CD4-positive, alpha-beta memory T cell (primary cell): Measurements from ENCODE around the gene RAPGEF3. TPM values are rescaled to one million over a fixed set of nuclear protein-coding genes. Genes with fewer than 3 reads are reported as not detected.

Experiments used
- CTCF ChIA-PET: fragments of 350-600 bp; sonication (Branson Sonifier 250); formaldehyde crosslinking; loops from one replicate; lab custom pipeline; 2021; ENCODE audit warnings: inconsistent platforms; ENCODE audit not compliant: partially characterized antibody; lab: Charles Lee
- POLR2A ChIA-PET: fragments of 350-600 bp; sonication (Branson Sonifier 250); formaldehyde crosslinking; loops from one replicate; lab custom pipeline; 2021; ENCODE audit not compliant: partially characterized antibody; lab: Charles Lee
- DNase-seq, 5 donors: peaks; one replicate each; pipeline versions ENCODE4 v3.0.0 to v3.0.0-alpha.2; 2020 to 2022; ENCODE audit warnings: mixed read lengths in 1 of 5
- H3K27ac ChIP-seq: one replicate; pipeline ENCODE4 v1.7.0; 2013; ENCODE audit warnings: low read depth, low read length
- H3K27me3 ChIP-seq: 2 replicates; pipeline ENCODE4 v1.7.0; 2013; ENCODE audit warnings: mild to moderate bottlenecking, low read length, moderate library complexity; ENCODE audit not compliant: insufficient read depth
- H3K36me3 ChIP-seq: 2 replicates; pipeline ENCODE4 v1.7.0; 2013; ENCODE audit warnings: mild to moderate bottlenecking, low read length, moderate library complexity; ENCODE audit not compliant: insufficient read depth
- H3K4me1 ChIP-seq: 2 replicates; pipeline ENCODE4 v1.7.0; 2013; ENCODE audit warnings: mild to moderate bottlenecking, low read length, moderate library complexity; ENCODE audit not compliant: insufficient read depth
- H3K4me3 ChIP-seq, 2 donors: one replicate each; pipeline ENCODE4 v1.7.0; 2013; ENCODE audit warnings: low read length in 2 of 2, mild to moderate bottlenecking in 1 of 2
- H3K9me3 ChIP-seq, 2 donors: one replicate each; pipeline ENCODE4 v1.7.0; 2013; ENCODE audit warnings: low read length in 2 of 2, control low read depth in 1 of 2; ENCODE audit not compliant: control insufficient read depth in 1 of 2
- H3K27ac Mint-ChIP-seq, 7 donors: one replicate each; pipeline ENCODE4 v1.8.0; 2020 to 2021; ENCODE audit warnings: mixed read lengths in 7 of 7, mild to moderate bottlenecking in 6 of 7, inconsistent platforms in 3 of 7, moderate library complexity in 3 of 7
- H3K27me3 Mint-ChIP-seq, 2 donors: one replicate each; pipeline ENCODE4 v1.8.0; 2020 to 2021; ENCODE audit warnings: mixed read lengths in 2 of 2
- H3K36me3 Mint-ChIP-seq, 2 donors: one replicate each; pipeline ENCODE4 v1.8.0; 2020 to 2021; ENCODE audit warnings: mixed read lengths in 2 of 2, inconsistent platforms in 1 of 2, mild to moderate bottlenecking in 1 of 2
- H3K4me1 Mint-ChIP-seq, 4 donors: one replicate each; pipeline ENCODE4 v1.8.0; 2020 to 2021; ENCODE audit warnings: mixed read lengths in 4 of 4, mild to moderate bottlenecking in 1 of 4
- H3K4me3 Mint-ChIP-seq, 8 donors: one replicate each; pipeline ENCODE4 v1.8.0; 2020 to 2021; ENCODE audit warnings: mixed read lengths in 8 of 8, mild to moderate bottlenecking in 7 of 8, moderate library complexity in 6 of 8, inconsistent platforms in 3 of 8
- H3K9me3 Mint-ChIP-seq, 8 donors: one replicate each; pipeline ENCODE4 v1.8.0; 2020 to 2021; ENCODE audit warnings: mixed read lengths in 8 of 8, mild to moderate bottlenecking in 5 of 8, inconsistent platforms in 3 of 8, moderate library complexity in 1 of 8
- intact Hi-C: fragments of 100-400 bp; cut with micrococcal nuclease; formaldehyde crosslinking; loops from one replicate; pipeline ENCODE4 v1.15.1; 2023
- polyA plus RNA-seq, 2 donors: library from polyadenylated mRNA; unstranded; fragments of 300-500 nt; fragmentation: Illumina TruSeq; gene quantifications; one replicate each; pipeline ENCODE4 v1.2.3, GENCODE V29; 2021
- total RNA-seq, 2 experiments: library from RNA; stranded (reverse); gene quantifications; one replicate each; pipeline ENCODE4 v1.2.3, GENCODE V29; 2021

Gene RAPGEF3
- total and polyA plus RNA-seq, 4 experiments from 2014 or later = 0.14 to 0.39 (median 0.15) TPM; not detected in 1

GRCh38 chr12:47762850-47763465 lies 4.3 kb upstream of the RAPGEF3 start:
- Mint-ChIP-seq H3K4me1 (peaks cover 6 to 13% (median 7%) of the 10 kb centered on the region in 4 donors), H3K9me3 (peaks cover 0 to 2% (median 0%) of the 10 kb centered on the region in 8 donors), H3K27me3 (no peaks in the 10 kb centered on the region), H3K27ac (peak overlapping the region in 2 of 7 donors; percentile 14 to 44), H3K4me3 (no peak overlapping the region), H3K36me3 (no peaks in the 10 kb centered on the region)
- Histone ChIP-seq H3K36me3 (no peaks in the 10 kb centered on the region), H3K4me3 (no peak overlapping the region), H3K9me3 (no peaks in the 10 kb centered on the region), H3K27me3 (no peaks in the 10 kb centered on the region), H3K27ac (no peak overlapping the region), H3K4me1 (peaks cover 17% of the 10 kb centered on the region)
- CTCF ChIA-PET = interaction anchor here (0.8 to 11.9 kb wide), 5 partner anchors 6 to 76 kb away, joined by 3 to 270 read pairs (median 5); partner anchors contain the start of gene SLC48A1
- no peak for DNase-seq
- POLR2A ChIA-PET = interaction anchor here (1.1 to 2.6 kb wide), 2 partner anchors 10 to 14 kb away, joined by 3 to 6 read pairs; partner anchors contain the start of gene SLC48A1
- intact Hi-C loops = no loop called here

GRCh38 chr12:47758584-47758833 lies 171 bp downstream of the RAPGEF3 start:
- POLR2A ChIA-PET = interaction anchor here (0.9 to 1.7 kb wide), 7 partner anchors 14 to 79 kb away, joined by 3 to 8 read pairs (median 5); partner anchors contain the start of genes RPAP3 and SLC48A1
- intact Hi-C loops = loop anchor here (2.0 kb wide), 2 partner anchors 14 kb away; partner anchors contain the start of gene SLC48A1
- no peak for DNase-seq
- Mint-ChIP-seq H3K4me1 (peaks cover 18 to 28% (median 23%) of the 10 kb centered on the region in 4 donors), H3K27ac (peak overlapping the region in 1 of 7 donors; percentile 38), H3K9me3 (no peaks in the 10 kb centered on the region), H3K4me3 (peak overlapping the region in 7 of 8 donors; percentile 48 to 81 (median 69)), H3K27me3 (no peaks in the 10 kb centered on the region), H3K36me3 (no peaks in the 10 kb centered on the region)
- no peak overlapping the region for H3K27ac ChIP-seq
- H3K4me1 ChIP-seq = peaks cover 40% of the 10 kb centered on the region
- CTCF ChIA-PET = interaction anchor here (1.1 to 11.9 kb wide), 13 partner anchors 11 to 82 kb away, joined by 3 to 270 read pairs (median 6); partner anchors contain the start of gene SLC48A1
- no peaks in the 10 kb centered on the region for H3K36me3 ChIP-seq
- no peaks in the 10 kb centered on the region for H3K9me3 ChIP-seq
- H3K27me3 ChIP-seq = no peaks in the 10 kb centered on the region
- peak overlapping the region in 1 of 2 donors; percentile 42 for H3K4me3 ChIP-seq

DNA sequence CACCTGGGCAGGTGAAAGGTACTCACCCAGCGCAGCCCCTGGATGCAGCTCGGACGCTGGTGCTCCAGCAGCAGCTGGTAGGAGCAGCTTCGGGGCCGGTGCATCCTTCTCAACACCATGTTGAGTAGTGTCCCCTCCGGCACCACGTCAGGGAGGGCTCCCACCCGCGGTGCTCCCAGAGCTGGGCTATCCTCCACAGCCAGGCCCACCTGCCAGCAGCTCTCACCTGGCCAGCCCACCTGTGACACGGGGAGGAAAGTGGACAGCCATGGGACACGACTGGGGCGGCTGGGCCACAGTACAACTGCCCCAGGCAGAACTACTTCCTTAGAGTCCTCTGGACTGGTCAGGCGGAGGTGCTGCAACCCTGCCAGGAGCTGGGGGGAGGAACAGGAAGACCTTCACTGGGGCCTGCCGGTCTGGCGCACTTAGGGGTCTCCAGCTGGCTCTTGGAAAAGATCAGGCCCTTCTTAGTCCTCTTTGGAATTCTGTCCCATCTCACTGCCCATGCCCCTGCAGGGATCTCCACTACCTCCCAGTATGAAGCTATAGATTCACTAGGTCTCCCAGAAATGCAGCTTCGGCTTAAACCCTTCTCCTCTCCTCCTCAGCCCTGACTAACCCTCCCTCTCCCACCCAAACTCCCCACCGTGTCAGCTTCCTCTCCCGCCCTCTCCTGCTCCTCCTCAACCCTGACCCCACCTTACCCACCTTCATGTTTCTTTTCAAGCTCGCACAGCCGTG lies 668 bp downstream of the RAPGEF3 start:
- no peak overlapping the region for H3K27ac ChIP-seq
- H3K9me3 ChIP-seq = no peaks in the 10 kb centered on the region
- intact Hi-C loops = loop anchor here (2.0 kb wide), 2 partner anchors 13 to 15 kb away; partner anchors contain the start of gene SLC48A1
- no peaks in the 10 kb centered on the region for H3K27me3 Mint-ChIP-seq
- no peaks in the 10 kb centered on the region for H3K27me3 ChIP-seq
- H3K9me3 Mint-ChIP-seq = no peaks in the 10 kb centered on the region
- no peaks in the 10 kb centered on the region for H3K36me3 ChIP-seq
- DNase-seq = no peak
- H3K4me1 ChIP-seq = peaks cover 40% of the 10 kb centered on the region
- POLR2A ChIA-PET = interaction anchor here (0.9 to 1.7 kb wide), 9 partner anchors 14 to 80 kb away, joined by 3 to 8 read pairs (median 5); partner anchors contain the start of genes RPAP3 and SLC48A1
- peak overlapping the region in 2 of 7 donors; percentile 12 to 38 for H3K27ac Mint-ChIP-seq
- H3K36me3 Mint-ChIP-seq = no peaks in the 10 kb centered on the region
- H3K4me3 ChIP-seq = no peak overlapping the region
- CTCF ChIA-PET = interaction anchor here (1.1 to 11.9 kb wide), 13 partner anchors 11 to 83 kb away, joined by 3 to 270 read pairs (median 6); partner anchors contain the start of gene SLC48A1
- H3K4me1 Mint-ChIP-seq = peaks cover 18 to 28% (median 23%) of the 10 kb centered on the region in 4 donors
- H3K4me3 Mint-ChIP-seq = peak overlapping the region; percentile 53 to 81 (median 66)

- Histone ChIP-seq H3K9me3 (no peaks in the 10 kb centered on the region), H3K27me3 (no peaks in the 10 kb centered on the region)
Observed at GRCh38 chr12:47757364-47757839, 1.3 kb downstream of the RAPGEF3 start.

DNA sequence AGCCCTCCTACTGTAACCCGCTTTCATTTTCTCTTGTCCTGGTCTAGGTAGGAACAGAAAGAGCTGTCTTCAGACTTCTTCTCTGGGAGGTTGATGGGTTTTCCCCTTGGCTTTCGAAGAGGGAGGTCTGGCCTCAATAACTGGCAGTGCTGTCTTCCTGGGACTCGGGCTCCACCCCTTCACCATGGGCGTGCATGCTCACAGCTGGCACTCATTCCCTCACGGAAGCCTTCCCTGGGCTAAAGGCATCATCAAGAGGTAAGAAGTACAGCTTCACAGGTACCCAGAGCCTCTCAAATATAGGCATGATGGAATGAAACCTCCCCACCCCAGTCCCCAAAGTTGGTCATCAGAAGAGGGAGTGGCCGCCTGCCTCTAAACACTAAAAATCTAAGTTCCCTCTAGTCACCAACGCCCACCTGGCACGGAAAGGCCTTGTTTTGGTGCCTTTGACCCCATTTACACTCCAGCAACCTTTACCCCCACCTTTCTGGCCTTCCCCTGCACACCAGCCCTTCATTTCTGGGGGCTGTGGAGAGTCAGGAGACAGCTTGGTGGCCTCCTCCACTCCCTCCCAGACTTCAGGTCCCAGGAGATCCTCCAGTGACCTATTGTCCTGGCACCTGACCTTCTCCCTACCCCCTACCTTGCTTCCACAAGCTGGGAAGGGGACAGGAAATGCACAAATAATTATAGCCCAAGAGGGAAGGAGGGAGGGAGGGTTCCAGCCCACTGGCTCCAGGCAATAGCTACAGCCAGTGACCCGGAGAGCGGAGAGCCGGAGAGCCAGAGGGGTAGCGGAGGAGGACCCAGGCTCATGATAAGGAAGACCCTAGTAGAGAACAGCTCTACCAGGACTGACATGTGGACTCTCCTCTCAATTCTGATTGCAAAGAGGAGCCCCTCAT lies 2.8 kb downstream of the RAPGEF3 start:
- intact Hi-C loops = no loop called here

More at GRCh38 chr12:47757364-47757839, 1.3 kb downstream of the RAPGEF3 start:
- Mint-ChIP-seq H3K27ac (peak overlapping the region in 4 of 7 donors; percentile 18 to 77 (median 72)), H3K4me1 (peaks cover 18 to 28% (median 23%) of the 10 kb centered on the region in 4 donors), H3K9me3 (no peaks in the 10 kb centered on the region), H3K27me3 (no peaks in the 10 kb centered on the region), H3K4me3 (peak overlapping the region in 6 of 8 donors; percentile 2 to 54 (median 12)), H3K36me3 (no peaks in the 10 kb centered on the region)
- DNase-seq = no peak
- POLR2A ChIA-PET = interaction anchor here (0.9 to 1.7 kb wide), 5 partner anchors 13 to 60 kb away, joined by 3 to 8 read pairs (median 5); partner anchors contain the start of gene SLC48A1
- intact Hi-C loops = no loop called here
- Histone ChIP-seq H3K4me1 (peaks cover 40% of the 10 kb centered on the region), H3K36me3 (no peaks in the 10 kb centered on the region), H3K27ac (no peak overlapping the region), H3K4me3 (no peak overlapping the region)
- CTCF ChIA-PET = interaction anchor here (1.0 to 11.9 kb wide), 12 partner anchors 12 to 106 kb away, joined by 3 to 270 read pairs (median 7); partner anchors contain the start of gene SLC48A1

DNA sequence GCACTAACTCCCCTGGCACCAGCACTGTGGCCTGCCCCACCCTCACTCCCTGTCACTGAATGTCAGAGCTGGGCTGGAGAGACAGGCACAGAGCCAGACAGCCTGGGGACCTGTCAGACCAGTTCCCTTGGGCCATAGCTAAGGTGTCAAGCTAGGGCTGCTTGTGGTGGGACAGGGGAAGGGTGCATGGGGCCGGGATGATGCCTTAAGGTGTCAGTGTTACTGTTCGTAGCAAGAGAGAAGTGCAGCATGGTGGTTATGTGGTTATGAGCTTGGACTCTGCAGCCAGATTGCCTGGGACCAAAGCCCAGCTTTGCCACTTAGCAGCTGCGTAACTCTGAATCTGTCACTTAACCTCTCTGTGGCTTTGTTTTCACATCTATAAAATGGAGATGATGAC lies 3.8 kb downstream of the RAPGEF3 start:
- no peak overlapping the region for H3K27ac ChIP-seq
- POLR2A ChIA-PET = interaction anchor here (1.2 to 2.6 kb wide), 5 partner anchors 10 to 76 kb away, joined by 3 to 9 read pairs (median 3); partner anchors contain the start of gene SLC48A1
- H3K27ac Mint-ChIP-seq = peak overlapping the region in 4 of 7 donors; percentile 4 to 55 (median 20)
- no peak overlapping the region for H3K4me3 ChIP-seq
- H3K9me3 Mint-ChIP-seq = no peaks in the 10 kb centered on the region
- H3K9me3 ChIP-seq = no peaks in the 10 kb centered on the region
- H3K4me3 Mint-ChIP-seq = no peak overlapping the region
- H3K4me1 Mint-ChIP-seq = peaks cover 18 to 28% (median 23%) of the 10 kb centered on the region in 4 donors
- H3K36me3 ChIP-seq = no peaks in the 10 kb centered on the region
- peaks cover 39% of the 10 kb centered on the region for H3K4me1 ChIP-seq
- intact Hi-C loops = no loop called here
- no peaks in the 10 kb centered on the region for H3K36me3 Mint-ChIP-seq
- H3K27me3 ChIP-seq = no peaks in the 10 kb centered on the region
- DNase-seq = no peak
- CTCF ChIA-PET = interaction anchor here (0.8 to 11.9 kb wide), 7 partner anchors 10 to 85 kb away, joined by 3 to 270 read pairs (median 4); partner anchors contain the start of gene SLC48A1
- no peaks in the 10 kb centered on the region for H3K27me3 Mint-ChIP-seq

More for the DNA sequence above, 2.8 kb downstream of the RAPGEF3 start:
- DNase-seq = peak in 1 of 5 donors; percentile 28
- peak overlapping the region; percentile 6 to 80 (median 36) for H3K27ac Mint-ChIP-seq
- H3K9me3 Mint-ChIP-seq = no peaks in the 10 kb centered on the region
- POLR2A ChIA-PET = interaction anchor here (1.0 to 2.6 kb wide), 6 partner anchors 10 to 75 kb away, joined by 3 to 9 read pairs (median 3); partner anchors contain the start of gene SLC48A1
- Histone ChIP-seq H3K4me3 (no peak overlapping the region), H3K27ac (no peak overlapping the region), H3K36me3 (no peaks in the 10 kb centered on the region), H3K4me1 (peaks cover 40% of the 10 kb centered on the region), H3K27me3 (no peaks in the 10 kb centered on the region), H3K9me3 (no peaks in the 10 kb centered on the region)
- peak overlapping the region; percentile 8 to 58 (median 36) for H3K4me3 Mint-ChIP-seq
- H3K4me1 Mint-ChIP-seq = peaks cover 18 to 28% (median 23%) of the 10 kb centered on the region in 4 donors
- no peaks in the 10 kb centered on the region for H3K27me3 Mint-ChIP-seq
- no peaks in the 10 kb centered on the region for H3K36me3 Mint-ChIP-seq
- CTCF ChIA-PET = interaction anchor here (0.8 to 11.9 kb wide), 11 partner anchors 11 to 84 kb away, joined by 3 to 270 read pairs (median 6); partner anchors contain the start of gene SLC48A1
